Dedifferentiated amniotic fluid mesenchymal stem cell (primary cell): ENCODE results near the gene MAP7D1.

ENCODE experiments used
- DNase-seq: peaks from one replicate; pipeline ENCODE4 v3.0.0-alpha.2; 2016; ENCODE audit errors: extremely low spot score

MAP7D1 gene

GRCh38 chr1:36155408-36156328 lies at the start of gene MAP7D1:
Gene MAP7D1 (plus strand): TSS chr1:36156160. CDS start chr1:36156418, 258 bp downstream.
- DNase-seq, result peak; percentile 70

- DNase-seq, result no peak
These were observed 49.7 kb upstream of the MAP7D1 start for GRCh38 chr1:36106269-36106668.

GRCh38 chr1:36107394-36107793 lies 48.6 kb upstream of the MAP7D1 start:
- DNase-seq, result no peak

GRCh38 chr1:36108314-36108713 lies 47.6 kb upstream of the MAP7D1 start:
- peak; percentile 36 for DNase-seq

- peak; percentile 42 for DNase-seq
These were observed 46.8 kb upstream of the MAP7D1 start for GRCh38 chr1:36109041-36109679.

- DNase-seq, result no peak
These were observed 44.8 kb upstream of the MAP7D1 start for GRCh38 chr1:36111151-36111550.

- no peak for DNase-seq
These were observed 43.1 kb upstream of the MAP7D1 start for GRCh38 chr1:36112823-36113222.

GRCh38 chr1:36114371-36114770 lies 41.6 kb upstream of the MAP7D1 start:
- no peak for DNase-seq

- DNase-seq, result peak; percentile 81
These were observed 40.7 kb upstream of the MAP7D1 start for GRCh38 chr1:36115200-36115669.

GRCh38 chr1:36115931-36116330 lies 40.0 kb upstream of the MAP7D1 start:
- no peak for DNase-seq

- DNase-seq, result no peak
These were observed 39.1 kb upstream of the MAP7D1 start for GRCh38 chr1:36116901-36117300.

- no peak for DNase-seq
These were observed 37.3 kb upstream of the MAP7D1 start for GRCh38 chr1:36118447-36119204.

- DNase-seq, result no peak
These were observed 36.5 kb upstream of the MAP7D1 start for GRCh38 chr1:36119456-36119855.

- DNase-seq, result no peak
These were observed 33.6 kb upstream of the MAP7D1 start for GRCh38 chr1:36122062-36123030.

GRCh38 chr1:36123356-36123755 lies 32.6 kb upstream of the MAP7D1 start:
- no peak for DNase-seq

GRCh38 chr1:36124404-36125128 lies 31.4 kb upstream of the MAP7D1 start:
- no peak for DNase-seq

- DNase-seq, result no peak
These were observed 30.6 kb upstream of the MAP7D1 start, which contains the start of gene COL8A2 for GRCh38 chr1:36125129-36125991. Gene COL8A2 (minus strand): TSS chr1:36125222. CDS start chr1:36100242, 24,980 bp downstream.

GRCh38 chr1:36126005-36126716 lies 29.8 kb upstream of the MAP7D1 start:
- no peak for DNase-seq
